ENCODE results near the gene YEATS2.

- TF ChIP-seq, protein P1, sequence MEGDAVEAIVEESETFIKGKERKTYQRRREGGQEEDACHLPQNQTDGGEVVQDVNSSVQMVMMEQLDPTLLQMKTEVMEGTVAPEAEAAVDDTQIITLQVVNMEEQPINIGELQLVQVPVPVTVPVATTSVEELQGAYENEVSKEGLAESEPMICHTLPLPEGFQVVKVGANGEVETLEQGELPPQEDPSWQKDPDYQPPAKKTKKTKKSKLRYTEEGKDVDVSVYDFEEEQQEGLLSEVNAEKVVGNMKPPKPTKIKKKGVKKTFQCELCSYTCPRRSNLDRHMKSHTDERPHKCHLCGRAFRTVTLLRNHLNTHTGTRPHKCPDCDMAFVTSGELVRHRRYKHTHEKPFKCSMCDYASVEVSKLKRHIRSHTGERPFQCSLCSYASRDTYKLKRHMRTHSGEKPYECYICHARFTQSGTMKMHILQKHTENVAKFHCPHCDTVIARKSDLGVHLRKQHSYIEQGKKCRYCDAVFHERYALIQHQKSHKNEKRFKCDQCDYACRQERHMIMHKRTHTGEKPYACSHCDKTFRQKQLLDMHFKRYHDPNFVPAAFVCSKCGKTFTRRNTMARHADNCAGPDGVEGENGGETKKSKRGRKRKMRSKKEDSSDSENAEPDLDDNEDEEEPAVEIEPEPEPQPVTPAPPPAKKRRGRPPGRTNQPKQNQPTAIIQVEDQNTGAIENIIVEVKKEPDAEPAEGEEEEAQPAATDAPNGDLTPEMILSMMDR (conservative IDR thresholded peaks at IDR 0.05; ENCODE audit: low read depth, low read length), result no peak
- no peak for TF ChIP-seq EZH2 (IDR thresholded peaks at IDR 0.05; ENCODE audit: low read length, unreplicated experiment)
These were observed 132.6 kb downstream of the YEATS2 start for GRCh38 chr3:183830187-183830586.

All from PC-3 (cell line).